ENCODE data around the gene RALGAPA2. TPM values are rescaled to one million over a fixed set of nuclear protein-coding genes. Genes with fewer than 3 reads are reported as not detected.
A peak's percentile ranks its signal among the peaks of the same experiment; 100 is the strongest.

The RALGAPA2 gene
- total and polyA plus RNA-seq, 2 donors (not counting 3 experiments of a cell fraction or from before 2014, with no cell fraction given), result 10.0 to 46.8 TPM

GRCh38 chr20:20491110-20491783, 221.2 kb downstream of the RALGAPA2 start:
- H3K36me3 ChIP-seq (ENCODE audit: control insufficient read depth in 2 of 2, extremely low read depth in 1 of 2, insufficient read depth in 2 of 2, low read length in 2 of 2), result peaks cover 3% of the 10 kb centered on the region in 2 experiments
- H3K9me3 ChIP-seq (replicated peaks; ENCODE audit: control insufficient read depth, insufficient read depth, low read length), result no peaks in the 10 kb centered on the region
- no peaks in the 10 kb centered on the region for H3K27me3 ChIP-seq (ENCODE audit: control insufficient read depth in 2 of 2, insufficient read depth in 2 of 2, low read length in 2 of 2)
- H4K20me1 ChIP-seq (replicated peaks; ENCODE audit: control insufficient read depth, extremely low read depth, insufficient read depth, low read length), result no peaks in the 10 kb centered on the region
- no peak overlapping the region for H3K4me2 ChIP-seq (ENCODE audit: insufficient read depth, low read length)
- intact Hi-C loops (cut with micrococcal nuclease) (no loop called here), dilution Hi-C loops (cut with MboI; ENCODE audit: extremely low pct_ligation_motif_present, low sequenced_read_pairs) (no loop called here)
- H3K4me3 ChIP-seq (replicated peaks in 1 of 3; ENCODE audit: insufficient read depth in 1 of 3, low read depth in 1 of 3, low read length in 3 of 3), result no peak overlapping the region
- no peak overlapping the region for H3K9ac ChIP-seq (replicated peaks; ENCODE audit: extremely low read depth, insufficient read depth, low read length)
- ChIA-PET CTCF (interaction anchor here (0.8 kb wide), 1 partner anchor 15 kb away, joined by 3 read pairs; no protein-coding TSS in a partner anchor), POLR2A (no interaction called here)
- no peak for FAIRE-seq
- no TSS peak for BruUV-seq (replicated peaks)
- H3K27ac ChIP-seq (ENCODE audit: insufficient read depth, low read depth, low read length), result no peak overlapping the region
- no peaks in the 10 kb centered on the region for H3K79me2 ChIP-seq (ENCODE audit: control insufficient read depth, insufficient read depth, low read length)
- H3K4me1 ChIP-seq (ENCODE audit: control insufficient read depth, extremely low read depth, insufficient read depth, low read length), result peaks cover 4% of the 10 kb centered on the region
- no peak overlapping the region for H2AFZ ChIP-seq (ENCODE audit: low read depth, low read length)
- peak; percentile 21 for DNase-seq (ENCODE audit: low read depth, low spot score)
- H3K9me1 ChIP-seq (replicated peaks; ENCODE audit: control insufficient read depth, extremely low read depth, insufficient read depth, low read length), result no peaks in the 10 kb centered on the region
- TF ChIP-seq FOS (IDR thresholded peaks at IDR 0.05; ENCODE audit: borderline replicate concordance, insufficient read depth, low read length) (no peak), POLR2AphosphoS5 (IDR thresholded peaks at IDR 0.05; ENCODE audit: insufficient read depth, low read depth, low read length) (no peak), CTCF (IDR thresholded peaks at IDR 0.05; ENCODE audit: extremely low read depth in 1 of 2, insufficient read depth in 1 of 2, low read depth in 1 of 2, low read length in 2 of 2) (no peak), POLR2A (IDR thresholded peaks at IDR 0.05; ENCODE audit: low read depth, low read length) (no peak), EZH2 (IDR thresholded peaks at IDR 0.05; ENCODE audit: borderline replicate concordance, low read depth, low read length, severe bottlenecking) (no peak), MYC (IDR thresholded peaks at IDR 0.05; ENCODE audit: low read depth, low read length) (no peak), JUN (IDR thresholded peaks at IDR 0.05; ENCODE audit: borderline replicate concordance, insufficient read depth, insufficient read length, low read depth) (no peak), MAX (IDR thresholded peaks at IDR 0.05; ENCODE audit: insufficient read depth, insufficient read length) (no peak), GATA2 (IDR thresholded peaks at IDR 0.05; ENCODE audit: insufficient read depth, insufficient read length, low read depth, low read length) (no peak)

Data from endothelial cell of umbilical vein (primary cell).